Measurements from ENCODE around the gene MISP3.

MISP3 gene

DNA sequence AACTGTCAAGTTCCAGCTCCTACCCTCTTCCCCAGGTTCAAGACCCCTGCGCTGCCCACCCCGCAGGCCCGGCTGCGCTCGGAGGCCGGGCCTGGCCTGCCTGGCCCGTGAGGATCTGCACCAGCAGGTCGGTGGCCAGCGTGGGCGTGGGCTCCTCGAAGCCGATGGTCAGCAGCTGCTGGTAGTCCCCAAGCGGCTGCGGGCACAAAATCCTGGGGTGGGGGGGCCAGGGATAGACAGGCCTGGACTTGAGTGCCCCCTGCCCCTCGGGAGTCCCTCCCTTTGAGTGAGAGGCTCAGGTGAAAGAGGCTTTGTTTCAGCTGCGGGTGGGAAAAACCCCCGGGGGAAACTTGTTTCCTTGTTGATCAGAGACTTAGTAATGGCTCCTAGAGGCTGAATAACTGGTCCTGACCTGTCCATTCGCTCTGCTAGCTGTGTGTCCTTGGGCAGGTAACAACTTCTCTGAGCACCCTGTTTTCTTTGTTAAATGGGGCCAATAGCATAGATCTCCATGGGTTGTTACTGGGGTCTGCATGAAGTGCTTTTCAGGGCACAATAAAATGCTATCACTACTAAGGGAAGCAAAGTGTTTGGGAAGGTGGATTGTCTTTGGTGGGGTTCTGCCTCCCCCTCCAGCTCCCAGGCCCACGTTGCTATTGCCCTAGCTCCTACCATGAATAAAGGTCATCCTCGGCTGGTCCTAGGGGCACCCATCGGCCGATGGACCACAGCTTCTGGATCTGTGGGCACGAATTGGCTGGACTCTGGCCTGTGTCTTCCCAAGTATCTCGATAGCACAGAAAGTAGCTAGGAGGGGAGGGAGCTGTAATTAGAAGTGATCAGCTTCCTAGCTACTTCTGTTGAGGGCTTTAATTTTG, 9.4 kb downstream of the MISP3 start:
- peak; percentile 54 for DNase-seq

DNA sequence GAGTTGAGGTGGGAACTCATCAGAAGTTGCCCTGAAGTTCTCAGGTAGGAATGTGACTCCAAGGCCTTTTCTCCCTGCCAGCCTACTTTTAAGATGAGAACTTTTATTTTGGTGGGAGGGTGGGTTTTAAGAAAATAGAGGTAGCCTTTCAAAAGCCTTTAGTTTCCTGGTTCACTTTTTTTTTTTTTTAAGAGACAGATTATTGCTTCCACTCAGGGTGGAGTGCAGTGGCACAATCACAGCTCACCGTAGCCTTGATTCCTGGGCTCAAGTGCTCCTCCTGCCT, 10.0 kb downstream of the MISP3 start:
- no peak for DNase-seq

DNA sequence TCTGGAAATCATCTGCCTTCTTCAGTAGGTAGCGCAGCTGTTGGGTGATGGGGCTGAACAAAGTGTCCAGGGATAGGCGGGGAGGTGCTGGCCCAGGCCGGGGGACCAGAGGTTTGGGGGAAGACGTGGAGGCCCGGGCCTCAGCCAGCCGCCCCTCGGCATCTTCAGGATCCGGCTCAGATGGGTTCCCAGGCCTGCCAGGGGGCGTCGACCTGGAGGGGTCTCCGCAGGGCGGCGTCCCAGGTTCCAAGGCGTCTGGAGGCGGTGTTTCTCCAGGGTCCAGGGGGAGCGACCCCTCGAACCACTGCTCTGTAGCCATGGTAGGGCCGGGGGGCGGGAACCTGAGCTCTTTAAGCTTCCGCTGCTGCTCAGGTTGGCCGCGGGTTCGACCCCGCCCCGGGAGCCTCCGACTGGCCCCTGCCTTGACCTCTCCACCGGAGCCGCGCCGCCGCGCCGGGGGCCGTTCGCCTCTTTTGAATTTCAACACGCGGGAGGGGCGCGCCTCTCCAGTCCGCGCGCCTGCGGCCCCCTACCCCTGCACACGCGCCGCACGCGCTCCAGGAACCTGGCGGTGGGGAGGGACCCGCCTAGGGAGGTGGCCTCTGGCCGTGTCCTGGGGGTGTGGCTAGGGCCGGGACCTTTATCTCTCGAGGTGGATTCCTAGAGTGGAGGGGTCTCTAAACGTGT, 12.9 kb downstream of the MISP3 start, which contains the start of gene C19orf67:
Gene C19orf67 (minus strand): TSS at position 475 of the 687 bp plus-strand sequence. CDS start 156 bp downstream, at position 319.
- DNase-seq, result no peak

DNA sequence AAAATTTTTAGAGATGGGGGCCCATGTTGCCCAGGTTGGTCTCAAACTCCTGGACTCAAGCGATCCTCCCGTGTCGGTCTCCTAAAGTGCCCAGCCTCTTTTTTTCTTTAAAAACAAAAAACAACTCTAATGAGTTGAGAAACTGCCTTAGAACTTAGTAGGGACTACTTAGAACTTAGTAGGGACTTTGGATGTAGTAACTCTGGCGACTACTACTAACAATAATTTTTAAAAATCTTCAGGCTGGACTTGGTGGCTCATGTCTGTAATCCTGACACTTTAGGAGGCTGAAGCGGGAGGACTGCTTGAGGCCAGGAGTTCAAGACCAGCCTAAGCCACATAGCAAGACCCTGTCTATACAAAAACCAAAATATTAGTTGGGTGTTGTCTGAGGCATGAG, 13.5 kb downstream of the MISP3 start:
- DNase-seq, result no peak

DNA sequence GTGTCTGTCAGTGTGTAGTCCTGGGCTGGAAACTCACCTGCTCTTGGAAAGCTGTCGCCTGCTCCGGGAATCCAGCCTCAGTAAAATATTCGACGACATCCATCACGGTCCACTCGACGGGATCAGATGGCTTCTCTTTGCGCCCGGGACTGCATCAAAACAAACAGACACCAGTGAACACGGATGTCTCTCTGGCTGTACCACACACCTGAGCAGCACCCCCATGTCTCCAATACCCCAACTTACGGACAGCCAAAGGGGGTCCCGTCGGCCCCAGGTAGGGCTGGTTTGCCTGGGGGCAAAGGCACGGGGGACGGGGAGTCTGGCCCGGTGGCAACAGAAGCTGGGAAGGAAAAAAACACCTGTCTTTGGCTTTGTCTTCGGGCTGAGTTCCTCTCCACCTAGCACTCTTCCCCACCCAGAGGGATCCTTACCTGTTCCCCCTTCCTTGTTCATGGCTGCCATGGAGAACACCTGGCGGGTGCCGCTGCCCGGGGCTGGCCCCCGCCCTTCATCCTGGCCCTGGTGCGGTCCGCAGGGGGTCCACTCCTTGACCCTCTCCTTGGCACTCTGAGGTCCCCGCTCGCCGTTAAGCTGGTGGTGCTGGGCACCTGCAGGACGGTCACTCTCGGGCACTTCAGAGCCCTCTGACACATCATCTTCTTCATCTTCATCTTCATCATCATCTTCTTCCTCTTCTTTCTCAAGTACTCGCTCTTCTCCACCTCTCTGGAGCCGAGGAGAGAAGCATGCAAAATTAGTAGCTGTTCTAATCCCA, 16.2 kb downstream of the MISP3 start:
- no peak for DNase-seq

DNA sequence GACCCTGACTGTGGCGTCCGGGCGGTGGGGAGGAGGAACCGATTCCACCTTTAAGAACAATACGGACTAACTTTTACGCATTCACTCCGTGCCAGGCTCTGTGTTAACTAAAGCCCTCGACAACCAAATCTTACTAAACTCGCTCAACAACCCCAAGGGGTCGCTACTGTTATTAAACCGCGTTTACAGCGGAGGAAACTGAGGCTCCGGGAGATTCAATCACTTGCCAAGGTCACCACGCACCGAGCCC, 16.8 kb downstream of the MISP3 start:
- no peak for DNase-seq

DNA sequence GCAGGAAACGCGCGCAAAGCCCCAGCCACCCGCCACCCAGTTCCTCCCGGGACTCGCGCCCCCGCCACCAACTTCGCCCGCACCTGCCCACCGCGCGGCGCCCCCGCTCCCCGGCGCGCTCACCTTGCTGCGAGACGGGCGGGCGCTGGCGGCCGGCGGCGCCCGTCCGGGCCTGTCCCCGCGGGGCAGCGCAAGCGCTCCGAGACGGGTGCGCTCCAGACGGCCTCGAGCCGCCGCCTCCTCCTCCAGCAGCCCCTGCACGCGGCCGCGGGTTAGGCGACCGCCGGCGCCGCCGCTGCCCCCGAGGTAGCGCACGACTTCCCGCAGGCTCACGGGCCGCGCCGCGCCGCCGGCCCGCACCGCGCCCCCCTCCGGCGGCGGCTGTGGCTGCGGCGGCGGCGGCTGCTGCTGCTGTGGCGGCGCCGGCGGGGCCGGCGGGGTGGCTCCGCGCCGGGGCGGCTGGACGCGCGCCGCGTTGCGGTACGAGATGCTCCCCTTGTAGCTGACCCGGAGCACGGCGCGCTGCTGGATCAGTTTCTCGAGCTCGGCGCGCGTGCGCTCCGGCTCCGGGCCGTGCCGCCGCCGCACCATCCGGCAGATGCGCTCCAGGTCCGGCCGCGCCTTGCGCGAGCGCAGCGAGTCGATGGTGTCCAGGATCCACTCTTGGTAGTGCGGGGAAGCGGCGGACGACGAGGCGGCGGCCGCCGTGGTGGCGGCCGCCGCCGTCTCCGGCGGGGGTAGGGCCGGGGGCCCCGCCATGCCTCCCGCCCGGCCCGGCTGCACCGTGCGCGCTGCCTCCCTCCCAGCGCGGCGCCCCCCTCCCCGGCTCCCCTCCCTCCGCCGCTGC, 17.3 kb downstream of the MISP3 start:
- DNase-seq, result no peak

DNA sequence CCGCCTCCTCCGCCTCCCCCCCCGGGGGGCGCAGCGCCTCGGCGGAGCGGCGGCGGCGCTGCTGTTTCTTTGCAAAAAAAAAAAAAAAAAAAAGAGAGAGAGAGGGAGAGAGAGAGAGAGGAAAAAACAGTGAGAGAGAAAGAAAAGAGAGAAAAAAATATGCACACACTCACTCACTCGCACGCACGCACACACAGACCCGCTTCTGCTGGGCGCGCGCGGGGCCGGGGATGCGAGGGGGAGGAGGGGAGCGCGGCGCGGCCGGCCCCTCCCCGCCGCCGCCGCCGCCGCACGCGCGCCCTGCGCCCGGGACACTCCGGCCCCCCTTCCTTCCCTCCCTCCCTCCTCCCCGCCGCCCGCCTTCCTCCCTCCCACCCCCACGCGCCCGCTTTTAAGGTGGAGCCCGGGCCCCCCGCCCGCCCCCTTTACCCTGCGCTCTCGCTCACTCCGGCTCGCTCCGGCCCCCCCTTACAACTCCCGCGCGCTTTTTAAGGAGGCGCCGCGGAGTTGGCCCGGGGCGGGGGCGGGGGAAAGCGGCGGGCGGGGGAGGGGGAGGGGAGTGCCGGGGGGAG, 18.0 kb downstream of the MISP3 start, which contains the start of gene SAMD1:
Gene SAMD1 (minus strand): TSS at position 243 of the 572 bp plus-strand sequence.
- peak; percentile 96 for DNase-seq

DNA sequence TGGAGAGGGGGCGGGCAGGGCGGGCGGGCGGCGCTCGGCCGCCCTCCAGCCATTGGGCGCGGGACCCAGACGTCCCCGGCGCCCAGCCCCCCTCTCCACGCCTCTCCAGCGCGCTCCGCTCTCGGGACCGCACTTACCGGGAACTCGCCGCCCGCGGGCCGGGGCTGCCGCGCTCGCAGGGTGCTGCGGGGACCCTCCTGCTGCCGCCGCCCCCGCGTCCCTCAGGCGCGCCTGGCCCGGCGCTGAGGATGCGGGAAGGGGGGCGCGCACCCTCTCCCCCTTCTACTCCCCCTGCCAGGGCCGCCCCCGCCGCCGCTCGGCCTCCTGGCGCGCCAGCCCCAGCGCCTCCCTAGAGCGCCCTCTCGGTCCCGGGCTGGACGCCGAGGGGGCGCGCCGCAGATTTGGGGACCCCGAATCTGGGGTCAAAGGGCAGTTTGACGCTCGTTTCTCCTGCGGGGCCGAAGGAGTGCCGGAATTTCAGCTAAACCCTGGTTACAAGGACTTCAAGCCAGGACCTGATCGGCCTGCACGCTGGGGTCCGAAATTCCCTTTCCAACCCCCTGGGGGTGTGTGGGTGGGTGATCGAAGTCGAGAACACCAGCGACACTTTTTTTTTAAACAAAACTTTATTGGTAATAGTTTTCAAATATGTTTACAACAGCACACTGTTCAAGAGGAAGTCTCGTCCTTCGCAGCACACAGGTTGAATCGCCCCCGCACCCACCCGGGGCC, 18.7 kb downstream of the MISP3 start:
- DNase-seq, result peak; percentile 84

DNA sequence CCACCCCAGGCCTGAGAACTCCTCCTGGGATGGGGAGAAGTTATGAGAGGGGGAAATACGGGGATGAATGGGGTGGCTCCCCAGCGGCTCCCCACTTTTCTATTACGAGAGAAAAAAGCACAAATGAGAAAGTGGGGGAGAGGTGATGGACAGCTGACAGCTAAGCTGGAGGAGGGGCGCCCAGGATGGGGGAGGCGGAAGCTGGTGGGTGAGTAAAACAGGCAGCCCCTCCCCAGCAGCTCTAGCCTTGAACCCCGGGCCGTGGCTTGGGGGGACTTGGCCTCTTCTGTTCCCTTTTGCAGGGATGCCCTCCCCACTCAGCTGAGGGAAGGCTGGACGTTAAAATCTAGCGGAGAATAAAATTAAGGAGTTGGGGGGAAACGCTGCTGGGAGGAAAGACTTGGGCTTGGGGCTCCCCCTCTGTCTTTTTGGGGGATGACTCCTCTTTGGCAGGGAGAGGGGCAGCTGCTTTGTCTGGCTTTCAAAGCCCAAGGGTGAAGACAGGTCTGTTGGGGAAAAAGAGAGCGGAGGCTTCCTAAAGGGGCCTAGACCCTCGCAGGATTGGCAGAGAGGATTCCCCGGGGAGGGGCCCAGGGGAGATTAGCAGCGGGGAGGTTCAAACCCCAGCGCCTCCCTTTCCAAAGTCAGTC, 19.4 kb downstream of the MISP3 start:
- no peak for DNase-seq

DNA sequence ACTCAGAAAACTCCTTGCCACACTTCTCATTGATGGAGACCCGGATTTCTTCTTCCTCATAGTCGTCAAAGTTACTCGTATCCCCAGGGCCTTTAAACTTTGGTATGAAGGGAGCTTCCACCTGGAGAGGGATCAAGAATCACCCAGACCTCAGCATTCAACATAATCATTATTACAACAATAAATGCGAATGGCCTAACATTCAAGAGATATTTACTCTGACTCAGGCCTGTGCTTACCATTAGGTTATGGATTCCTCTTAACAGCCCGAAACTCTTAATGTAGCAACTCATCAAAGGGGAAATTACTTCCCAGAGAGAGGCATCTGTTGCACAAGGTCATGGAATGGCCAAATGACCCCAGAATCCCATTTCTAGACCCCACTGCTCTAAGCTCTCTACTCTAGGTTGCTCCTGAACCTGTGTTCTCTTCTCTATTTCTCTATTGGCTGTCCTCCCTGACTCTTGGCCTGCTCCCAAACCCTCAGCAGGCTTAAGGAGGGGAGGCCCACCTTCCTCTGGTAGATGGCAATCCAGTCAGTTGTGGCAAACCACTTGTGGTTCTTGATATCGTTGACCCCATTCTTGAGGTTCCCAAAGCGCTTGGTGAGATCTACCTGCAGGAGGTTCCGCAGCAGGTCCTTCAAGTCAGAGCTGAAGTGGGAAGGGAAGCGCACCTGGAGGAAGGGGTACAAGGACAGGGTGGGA, 20.7 kb downstream of the MISP3 start:
- DNase-seq, result no peak

DNA sequence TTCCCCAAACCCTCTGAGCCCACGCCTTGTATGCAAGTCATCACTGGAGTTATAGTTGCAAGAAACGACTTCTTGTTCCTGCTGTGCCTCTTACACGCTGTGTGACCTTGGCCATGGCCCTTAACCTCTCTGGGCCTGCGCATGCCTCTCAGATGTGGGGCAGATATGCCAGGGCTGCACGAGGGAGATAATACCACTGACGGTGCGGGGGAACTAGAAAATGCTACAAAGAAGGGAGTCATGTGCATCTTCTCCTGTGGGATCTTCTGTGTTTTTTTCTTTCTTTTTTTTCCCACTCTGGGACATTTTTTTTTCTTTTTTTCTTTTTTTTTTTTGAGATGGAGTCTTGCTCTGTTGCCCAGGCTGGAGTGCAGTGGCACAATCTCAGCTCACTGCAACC, 22.3 kb downstream of the MISP3 start:
- no peak for DNase-seq

DNA sequence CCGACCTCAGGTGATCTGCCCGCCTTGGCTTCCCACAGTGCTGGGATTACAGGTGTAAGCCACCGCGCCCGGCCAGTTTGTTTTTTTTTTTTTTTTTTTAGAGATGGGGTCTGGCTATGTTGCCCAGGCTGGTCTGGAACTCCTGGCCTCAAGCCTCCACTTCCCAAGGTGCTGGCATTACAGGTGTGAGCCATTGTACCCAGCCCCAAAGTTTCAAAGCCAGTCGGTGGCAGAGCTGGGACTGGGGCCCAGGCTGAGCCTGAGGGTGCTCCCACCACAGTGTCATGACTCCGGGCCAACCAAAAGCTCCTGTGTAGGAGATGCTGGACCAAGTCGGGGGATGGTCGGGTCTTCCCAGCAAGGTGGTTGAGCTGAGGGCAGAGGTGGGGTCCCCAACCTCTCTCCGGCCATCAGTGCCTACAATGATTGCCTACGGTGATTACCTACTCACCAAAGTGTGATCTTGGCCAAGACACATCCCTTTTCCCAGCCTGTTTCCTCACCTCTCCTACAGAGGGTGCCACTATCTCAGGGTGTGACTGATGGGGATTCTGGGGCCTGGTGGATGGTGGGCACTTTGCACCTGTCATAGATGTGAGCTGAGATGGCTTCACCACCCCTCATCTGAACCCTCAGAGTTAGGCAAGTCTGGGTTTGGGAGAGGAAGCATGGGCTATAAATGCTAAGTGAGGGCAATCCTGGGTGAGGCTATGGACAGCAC, 23.8 kb downstream of the MISP3 start:
- DNase-seq, result no peak

DNA sequence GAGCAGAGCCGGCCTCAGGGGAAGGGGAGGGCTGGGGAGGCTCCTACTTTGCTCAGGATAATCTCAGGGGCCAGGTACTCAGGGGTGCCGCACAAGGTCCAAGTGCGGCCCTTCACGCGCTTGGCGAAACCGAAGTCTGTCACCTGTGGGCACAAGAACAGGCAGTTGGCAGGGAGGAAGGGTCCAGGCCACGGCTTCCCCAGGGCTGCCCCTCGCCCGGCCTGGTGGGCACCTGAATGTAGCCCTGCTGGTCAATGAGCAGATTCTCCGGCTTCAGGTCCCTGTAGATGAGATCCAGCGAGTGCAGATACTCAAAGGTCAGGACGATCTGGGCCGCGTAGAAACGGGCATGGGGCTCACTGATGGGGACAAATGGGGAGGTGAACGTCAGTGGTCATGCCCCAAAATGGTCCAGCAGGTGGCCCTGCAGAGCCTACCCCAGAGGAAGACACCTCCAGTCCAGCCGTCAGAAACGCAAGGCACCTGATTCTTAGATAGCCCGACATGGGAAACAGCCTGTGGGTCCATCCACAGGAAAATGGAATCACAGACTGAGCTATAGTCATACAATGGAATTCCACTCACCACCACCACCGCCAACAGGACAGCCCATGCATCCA, 25.1 kb downstream of the MISP3 start:
- no peak for DNase-seq

DNA sequence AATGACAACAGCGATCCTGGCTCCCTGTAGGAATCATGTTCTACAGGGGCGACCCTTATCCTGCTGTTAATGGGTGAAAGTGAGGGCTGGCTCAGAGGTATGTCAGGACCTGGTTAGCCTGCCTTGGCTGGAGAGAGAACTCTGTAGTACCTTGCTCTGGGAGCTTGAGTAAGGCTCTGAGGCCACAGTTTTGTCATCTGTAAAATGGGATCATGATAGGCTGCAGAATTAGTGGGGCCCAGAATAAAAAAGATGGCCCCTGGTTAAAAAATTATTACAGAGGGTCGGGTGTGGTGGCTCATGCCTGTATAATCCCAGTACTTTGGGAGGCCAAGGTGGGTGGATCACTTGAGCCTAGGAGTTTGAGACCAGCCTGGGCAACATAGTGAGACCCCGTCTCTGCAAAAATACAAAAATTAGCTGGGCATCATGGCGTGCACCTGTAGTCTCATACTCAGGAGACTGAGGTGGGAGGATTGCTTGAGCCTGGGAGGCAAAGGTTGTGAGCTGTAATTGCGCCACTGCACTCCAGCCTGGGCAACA, 28.5 kb downstream of the MISP3 start:
- no peak for DNase-seq

DNA sequence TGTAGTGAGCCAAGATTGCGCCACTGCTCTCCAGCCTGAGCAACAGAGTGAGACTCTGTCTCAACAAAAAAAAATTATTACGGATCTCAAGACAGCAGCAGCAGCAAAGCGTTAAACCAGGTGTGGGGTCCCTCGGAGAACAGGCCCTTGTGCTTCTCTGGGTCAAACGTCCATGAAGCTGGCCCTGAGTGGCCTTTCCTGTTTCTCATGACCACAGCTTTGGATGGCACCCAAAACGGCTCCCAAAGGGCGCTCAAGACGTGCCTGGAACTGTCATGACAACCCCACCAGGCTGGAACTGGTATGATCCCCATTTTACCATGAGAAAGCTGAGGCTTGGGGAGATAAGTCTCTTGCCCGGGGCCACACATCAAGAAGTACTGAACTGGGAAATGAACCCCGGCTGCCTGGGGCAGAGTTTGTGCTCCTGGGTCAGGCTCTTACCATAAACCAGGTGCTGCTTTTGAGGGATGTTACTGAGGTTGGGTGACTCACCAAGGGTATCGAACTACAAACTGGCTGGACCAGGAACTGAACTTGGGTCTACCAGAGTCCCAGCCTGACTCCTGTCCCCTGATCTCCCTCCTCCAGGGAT, 29.6 kb downstream of the MISP3 start:
- no peak for DNase-seq

DNA sequence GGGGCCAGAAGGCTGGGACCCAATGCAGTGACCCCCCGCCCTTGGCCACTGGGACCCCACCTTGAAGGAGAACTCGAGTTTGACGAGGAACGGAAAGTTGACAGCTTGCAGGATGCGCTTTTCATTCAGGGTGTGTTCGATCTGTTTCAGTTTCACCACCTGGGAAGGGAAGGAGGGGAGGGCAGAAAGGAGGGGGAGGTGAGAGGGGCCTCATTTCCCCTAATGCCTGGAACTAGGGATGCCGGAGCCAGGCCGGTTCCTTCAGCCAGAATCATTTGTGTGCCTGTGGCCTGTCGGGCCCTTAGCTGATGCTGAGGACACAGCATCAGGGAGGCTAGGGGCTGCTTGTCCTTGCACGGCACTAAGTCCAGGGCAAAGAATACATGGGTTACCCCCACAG, 30.2 kb downstream of the MISP3 start:
- DNase-seq, result no peak

DNA sequence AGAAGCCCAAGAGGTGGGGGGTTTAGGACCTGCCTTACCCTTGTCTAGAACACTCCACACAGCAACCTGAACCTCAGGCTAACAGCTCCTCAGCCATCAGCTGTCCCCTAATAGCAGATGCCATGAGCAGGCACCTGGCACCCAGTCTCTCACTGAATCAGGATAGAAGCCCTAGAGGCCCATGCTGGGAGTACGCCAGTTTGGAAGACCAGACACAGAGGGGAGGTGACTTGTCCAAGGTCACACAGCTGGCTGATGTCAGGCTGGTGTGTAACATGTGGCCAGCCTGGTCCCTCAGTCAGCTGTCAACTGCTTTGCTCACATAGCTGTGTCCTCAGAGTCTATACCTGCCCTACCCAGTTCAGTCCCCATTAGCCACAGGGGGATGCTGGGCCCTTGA, 30.7 kb downstream of the MISP3 start:
- no peak for DNase-seq

DNA sequence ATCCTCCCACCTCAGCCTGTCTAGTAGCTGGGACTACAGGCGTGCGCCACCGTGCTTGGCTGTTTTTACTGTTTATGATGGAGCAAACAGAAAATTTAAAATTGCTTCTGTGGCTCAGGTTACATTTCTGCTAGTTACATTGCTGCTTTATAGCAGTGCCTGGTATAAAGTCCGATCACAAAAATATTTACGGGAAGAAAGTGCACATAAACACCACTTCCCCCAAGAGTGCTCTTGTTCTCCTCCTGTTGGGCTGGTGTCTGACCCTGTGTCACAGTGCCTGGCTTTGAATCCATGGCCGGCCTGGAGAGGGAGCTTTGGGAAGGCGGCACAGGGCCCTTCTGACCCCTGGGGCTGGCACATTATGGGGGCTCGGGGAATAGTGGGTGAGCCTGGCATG, 33.1 kb downstream of the MISP3 start:
- no peak for DNase-seq

Data from left hindlimb (tissue), 1 donor.